H9 (cell line): Measurements from ENCODE around the gene LPCAT4. TPM values are rescaled to one million over a fixed set of nuclear protein-coding genes. Genes with fewer than 3 reads are reported as not detected.
"Not testable (repeated sequence)": the region's sequence is repeated elsewhere in the genome, so short reads cannot be mapped to it uniquely, and the experiment has no call there.

Source experiments
- DNase-seq: peaks from one replicate; pipeline ENCODE4 v3.0.0-alpha.2; 2017
- H2AFZ ChIP-seq: one replicate; pipeline ENCODE4 v1.6.1; 2013; ENCODE audit warnings: mild to moderate bottlenecking, low read length, control low read depth, moderate library complexity
- H2AK5ac ChIP-seq: 2 replicates; pipeline ENCODE4 v1.6.1; 2013; ENCODE audit warnings: low read length, control low read depth, mixed read lengths; ENCODE audit not compliant: insufficient read length
- H2BK120ac ChIP-seq: one replicate; pipeline ENCODE4 v1.6.1; 2013; ENCODE audit warnings: low read depth, mild to moderate bottlenecking, low read length, control low read depth, inconsistent platforms; ENCODE audit not compliant: poor library complexity, severe bottlenecking
- H2BK12ac ChIP-seq: 2 replicates; pipeline ENCODE4 v1.6.1; 2013; ENCODE audit warnings: low read length, control low read depth, mixed read lengths, low read depth; ENCODE audit not compliant: insufficient read length
- H2BK15ac ChIP-seq: 2 replicates; pipeline ENCODE4 v1.6.1; 2013; ENCODE audit warnings: low read depth, low read length, control low read depth
- H2BK20ac ChIP-seq: one replicate; pipeline ENCODE4 v1.6.1; 2013; ENCODE audit warnings: low read depth, mild to moderate bottlenecking, low read length, control low read depth, inconsistent platforms; ENCODE audit not compliant: poor library complexity, severe bottlenecking
- H2BK5ac ChIP-seq: 2 replicates; pipeline ENCODE4 v1.6.1; 2013; ENCODE audit warnings: low read length, control low read depth, mixed read lengths; ENCODE audit not compliant: insufficient read length
- H3K14ac ChIP-seq: 2 replicates; pipeline ENCODE4 v1.6.1; 2013; ENCODE audit warnings: low read length, control low read depth; ENCODE audit not compliant: insufficient read depth
- H3K18ac ChIP-seq: 2 replicates; pipeline ENCODE4 v1.6.1; 2013; ENCODE audit warnings: low read depth, mild to moderate bottlenecking, mixed read lengths, low read length, control low read depth; ENCODE audit not compliant: insufficient read length
- H3K23ac ChIP-seq: 2 replicates; pipeline ENCODE4 v1.6.1; 2013; ENCODE audit warnings: low read length, control low read depth, mixed read lengths, low read depth; ENCODE audit not compliant: insufficient read length
- H3K23me2 ChIP-seq: 2 replicates; pipeline ENCODE4 v1.6.1; 2013; ENCODE audit warnings: low read depth, mild to moderate bottlenecking, mixed read lengths, low read length, control low read depth; ENCODE audit not compliant: insufficient read length, poor library complexity, severe bottlenecking
- H3K27ac ChIP-seq: 2 replicates; pipeline ENCODE4 v1.5.1; 2013; ENCODE audit warnings: low read length, control low read depth, mixed read lengths, low read depth; ENCODE audit not compliant: insufficient read length
- H3K27me3 ChIP-seq: 2 replicates; pipeline ENCODE4 v1.6.1; 2013; ENCODE audit warnings: low read length, control low read depth, inconsistent platforms; ENCODE audit not compliant: insufficient read depth
- H3K4ac ChIP-seq: 2 replicates; pipeline ENCODE4 v1.6.1; 2013; ENCODE audit warnings: low read depth, mild to moderate bottlenecking, control low read depth, inconsistent platforms, low read length, moderate library complexity
- H3K4me1 ChIP-seq: 2 replicates; pipeline ENCODE4 v1.6.1; 2013; ENCODE audit warnings: low read length, control low read depth, inconsistent platforms; ENCODE audit not compliant: insufficient read depth
- H3K4me2 ChIP-seq: 2 replicates; pipeline ENCODE4 v1.6.1; 2013; ENCODE audit warnings: low read length, control low read depth, mixed read lengths; ENCODE audit not compliant: insufficient read length, insufficient read depth
- H3K56ac ChIP-seq: 2 replicates; pipeline ENCODE4 v1.6.1; 2013; ENCODE audit warnings: low read depth, mild to moderate bottlenecking, mixed read lengths, low read length, control low read depth; ENCODE audit not compliant: insufficient read length
- H3K79me1 ChIP-seq: 2 replicates; pipeline ENCODE4 v1.6.1; 2013; ENCODE audit warnings: low read depth, mild to moderate bottlenecking, moderate library complexity, low read length, control low read depth, inconsistent platforms; ENCODE audit not compliant: insufficient read depth, poor library complexity, severe bottlenecking
- H3K79me2 ChIP-seq: 2 replicates; pipeline ENCODE4 v1.6.1; 2013; ENCODE audit warnings: low read length, control low read depth, inconsistent platforms; ENCODE audit not compliant: insufficient read depth
- H3K9ac ChIP-seq: 2 replicates; pipeline ENCODE4 v1.6.1; 2013; ENCODE audit warnings: low read length, control low read depth, mixed read lengths; ENCODE audit not compliant: insufficient read length; ENCODE audit errors: extremely low read depth
- H3K9me3 ChIP-seq: one replicate; pipeline ENCODE4 v1.6.1; 2013; ENCODE audit warnings: low read depth, low read length, inconsistent platforms; ENCODE audit not compliant: control insufficient read depth
- H3T11ph ChIP-seq: one replicate; pipeline ENCODE4 v1.6.1; 2013; ENCODE audit warnings: mild to moderate bottlenecking, low read length, control low read depth, inconsistent platforms
- H4K20me1 ChIP-seq: one replicate; pipeline ENCODE4 v1.6.1; 2013; ENCODE audit not compliant: control insufficient read depth, insufficient read length, insufficient read depth
- H4K5ac ChIP-seq: 2 replicates; pipeline ENCODE4 v1.6.1; 2013; ENCODE audit warnings: low read depth, mild to moderate bottlenecking, mixed read lengths, low read length, control low read depth; ENCODE audit not compliant: insufficient read length
- H4K8ac ChIP-seq: replicated peaks from 2 replicates; pipeline ENCODE4 v1.6.1; 2013; ENCODE audit warnings: low read length, control low read depth, mixed read lengths, low read depth; ENCODE audit not compliant: insufficient read length
- H4K91ac ChIP-seq: 2 replicates; pipeline ENCODE4 v1.6.1; 2013; ENCODE audit warnings: low read depth, mild to moderate bottlenecking, moderate library complexity, mixed read lengths, low read length, control low read depth; ENCODE audit not compliant: insufficient read length
- H3K27ac Mint-ChIP-seq, 3 experiments: 2 replicates in 2 of 3; 3 replicates in 1 of 3; pipeline ENCODE4 v1.8.0; 2020 to 2021; ENCODE audit warnings: mixed read lengths in 3 of 3, mild to moderate bottlenecking in 1 of 3, moderate library complexity in 1 of 3
- H3K27me3 Mint-ChIP-seq: 2 replicates; pipeline ENCODE4 v1.8.0; 2021; ENCODE audit warnings: low read depth, mild to moderate bottlenecking, moderate library complexity, mixed read lengths
- H3K36me3 Mint-ChIP-seq, 3 experiments: 2 replicates in 2 of 3; 3 replicates in 1 of 3; pipeline ENCODE4 v1.8.0; 2020 to 2021; ENCODE audit warnings: low read depth in 3 of 3, mixed read lengths in 3 of 3; ENCODE audit not compliant: insufficient read depth in 1 of 3
- H3K4me1 Mint-ChIP-seq, 2 experiments: 2 replicates each; pipeline ENCODE4 v1.8.0; 2020; ENCODE audit warnings: mixed read lengths in 2 of 2
- H3K4me3 Mint-ChIP-seq, 2 experiments: 2 replicates in 1 of 2; 3 replicates in 1 of 2; pipeline ENCODE4 v1.8.0; 2020 to 2021; ENCODE audit warnings: mild to moderate bottlenecking in 2 of 2, mixed read lengths in 2 of 2, moderate library complexity in 1 of 2
- H3K9me3 Mint-ChIP-seq, 2 experiments: 2 replicates in 1 of 2; 3 replicates in 1 of 2; pipeline ENCODE4 v1.8.0; 2020; ENCODE audit warnings: mild to moderate bottlenecking in 2 of 2, mixed read lengths in 2 of 2, moderate library complexity in 1 of 2
- WGBS: extraction: QIAGEN DNeasy Blood & Tissue Kit; methylation state at CpG from one replicate; pipeline ENCODE4 v1.1.7; 2013; ENCODE audit warnings: missing lambda C conversion rate, low lambda C conversion rate, mixed read lengths; ENCODE audit not compliant: insufficient read length; ENCODE audit errors: extremely low coverage; 5-methylcytosine and 5-hydroxymethylcytosine counted together
- total RNA-seq: library from RNA; stranded (reverse); gene quantifications from 2 replicates; pipeline ENCODE4 v1.2.1, GENCODE V29; 2021
- TF ChIP-seq, protein P1 (sequence below): fragments of 200-600 bp; sonication (generic); conservative IDR thresholded peaks from 3 replicates; pipeline ENCODE4 v1.8.0; 2021; ENCODE audit warnings: antibody characterized with exemption, mild to moderate bottlenecking

The LPCAT4 gene
- total RNA-seq, 1 experiment from 2014 or later, result 71.1 TPM

DNA sequence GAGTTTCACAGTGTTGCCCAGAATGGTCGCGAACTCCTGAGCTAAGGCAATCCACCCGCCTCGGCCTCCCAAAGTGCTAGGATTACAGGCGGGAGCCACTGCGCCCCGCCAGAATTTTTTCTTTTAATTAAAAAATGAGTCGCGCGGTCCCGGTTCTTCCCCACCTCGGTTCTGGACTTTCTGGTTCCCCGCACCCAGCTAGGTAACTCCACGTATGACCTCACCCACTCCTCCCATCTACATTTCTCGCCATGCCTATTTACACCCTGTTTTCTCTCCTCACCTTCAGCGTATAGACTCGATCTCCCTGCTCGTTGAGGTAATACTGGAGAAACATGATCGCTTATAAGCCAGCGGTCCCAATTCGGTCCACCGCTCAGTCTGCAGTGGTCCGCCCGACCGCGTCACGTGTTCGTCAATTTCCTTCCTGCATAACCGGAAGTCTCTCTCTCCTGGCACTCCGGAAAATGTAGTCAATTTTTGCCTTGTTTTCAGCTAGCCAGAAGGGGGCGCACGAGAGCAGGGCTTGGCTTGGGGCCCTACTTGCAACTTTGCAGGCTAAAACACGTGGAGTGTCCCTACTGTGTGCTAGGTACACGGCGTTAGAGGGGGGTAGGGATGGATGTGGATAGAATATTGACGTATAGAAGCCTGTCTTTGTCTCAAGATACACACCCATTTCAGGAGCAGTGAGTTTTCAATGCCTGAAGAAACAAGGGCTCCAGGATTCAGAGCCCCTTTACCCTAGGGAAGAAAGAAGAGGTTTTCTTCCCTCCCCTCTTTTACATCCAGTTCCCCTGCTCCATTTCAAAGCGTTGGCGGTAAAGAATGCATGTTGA lies 24.0 kb downstream of the LPCAT4 start, which contains the start of the genes NOP10 and NUTM1:
TSS of gene NOP10 (minus strand) at position 400 of the 839 bp plus-strand sequence. CDS start at position 337, 63 bp downstream.
TSS of gene NUTM1 (plus strand) at position 579 of the 839 bp plus-strand sequence. CDS start 382 bp downstream, outside the sequence.
- H2BK5ac ChIP-seq, result peak within 1 kb of the TSS; percentile 25
- H2BK15ac ChIP-seq, result no peak within 1 kb of the TSS
- H4K91ac ChIP-seq, result no peak within 1 kb of the TSS
- H4K8ac ChIP-seq, result no peak within 1 kb of the TSS
- H3K9me3 ChIP-seq, result no peaks in the 10 kb centered on the region
- H3K56ac ChIP-seq, result no peak within 1 kb of the TSS
- H3K23ac ChIP-seq, result no peak within 1 kb of the TSS
- H3K4me2 ChIP-seq, result peak within 1 kb of the TSS; percentile 61
- no peak within 1 kb of the TSS for H2BK12ac ChIP-seq
- Mint-ChIP-seq H3K27me3 (peaks cover 2% of the 10 kb centered on the region; the same call in 1 of the 2 replicates), H3K27ac (peak within 1 kb of the TSS; percentile 40 to 98 (median 54); a peak in 4 of 7 replicates), H3K4me3 (no peak within 1 kb of the TSS), H3K36me3 (peaks cover 22 to 25% (median 25%) of the 10 kb centered on the region in 3 experiments), H3K9me3 (no peaks in the 10 kb centered on the region), H3K4me1 (peaks cover 10 to 15% of the 10 kb centered on the region in 2 experiments)
- H2AFZ ChIP-seq, result peak within 1 kb of the TSS; percentile 90
- peak within 1 kb of the TSS; percentile 57 for H4K5ac ChIP-seq
- no peak within 1 kb of the TSS; the same call in 1 of the 2 replicates for H3K4ac ChIP-seq
- TF ChIP-seq, protein P1, sequence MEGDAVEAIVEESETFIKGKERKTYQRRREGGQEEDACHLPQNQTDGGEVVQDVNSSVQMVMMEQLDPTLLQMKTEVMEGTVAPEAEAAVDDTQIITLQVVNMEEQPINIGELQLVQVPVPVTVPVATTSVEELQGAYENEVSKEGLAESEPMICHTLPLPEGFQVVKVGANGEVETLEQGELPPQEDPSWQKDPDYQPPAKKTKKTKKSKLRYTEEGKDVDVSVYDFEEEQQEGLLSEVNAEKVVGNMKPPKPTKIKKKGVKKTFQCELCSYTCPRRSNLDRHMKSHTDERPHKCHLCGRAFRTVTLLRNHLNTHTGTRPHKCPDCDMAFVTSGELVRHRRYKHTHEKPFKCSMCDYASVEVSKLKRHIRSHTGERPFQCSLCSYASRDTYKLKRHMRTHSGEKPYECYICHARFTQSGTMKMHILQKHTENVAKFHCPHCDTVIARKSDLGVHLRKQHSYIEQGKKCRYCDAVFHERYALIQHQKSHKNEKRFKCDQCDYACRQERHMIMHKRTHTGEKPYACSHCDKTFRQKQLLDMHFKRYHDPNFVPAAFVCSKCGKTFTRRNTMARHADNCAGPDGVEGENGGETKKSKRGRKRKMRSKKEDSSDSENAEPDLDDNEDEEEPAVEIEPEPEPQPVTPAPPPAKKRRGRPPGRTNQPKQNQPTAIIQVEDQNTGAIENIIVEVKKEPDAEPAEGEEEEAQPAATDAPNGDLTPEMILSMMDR, result peak; percentile 97
- H2AK5ac ChIP-seq, result no peak within 1 kb of the TSS
- no peak within 1 kb of the TSS for H2BK120ac ChIP-seq
- peak; percentile 97 for DNase-seq
- H3K18ac ChIP-seq, result peak within 1 kb of the TSS; percentile 97
- H3K27ac ChIP-seq, result peak within 1 kb of the TSS; percentile 76
- H3K27me3 ChIP-seq, result no peaks in the 10 kb centered on the region
- H3K4me1 ChIP-seq, result peaks cover 2% of the 10 kb centered on the region; the same call in 1 of the 2 replicates
- H3K23me2 ChIP-seq, result peaks cover 2% of the 10 kb centered on the region
- H3K14ac ChIP-seq, result peak within 1 kb of the TSS; percentile 91; the same call in 1 of the 2 replicates
- no peaks in the 10 kb centered on the region for H4K20me1 ChIP-seq
- no peak within 1 kb of the TSS for H2BK20ac ChIP-seq
- peak within 1 kb of the TSS; percentile 95 for H3T11ph ChIP-seq
- no CpG with 5 or more reads among the region's 38 CpGs for WGBS
- peaks cover 3% of the 10 kb centered on the region for H3K79me1 ChIP-seq
- H3K9ac ChIP-seq, result peak within 1 kb of the TSS; percentile 93
- peaks cover 7% of the 10 kb centered on the region; the same call in 1 of the 2 replicates for H3K79me2 ChIP-seq

DNA sequence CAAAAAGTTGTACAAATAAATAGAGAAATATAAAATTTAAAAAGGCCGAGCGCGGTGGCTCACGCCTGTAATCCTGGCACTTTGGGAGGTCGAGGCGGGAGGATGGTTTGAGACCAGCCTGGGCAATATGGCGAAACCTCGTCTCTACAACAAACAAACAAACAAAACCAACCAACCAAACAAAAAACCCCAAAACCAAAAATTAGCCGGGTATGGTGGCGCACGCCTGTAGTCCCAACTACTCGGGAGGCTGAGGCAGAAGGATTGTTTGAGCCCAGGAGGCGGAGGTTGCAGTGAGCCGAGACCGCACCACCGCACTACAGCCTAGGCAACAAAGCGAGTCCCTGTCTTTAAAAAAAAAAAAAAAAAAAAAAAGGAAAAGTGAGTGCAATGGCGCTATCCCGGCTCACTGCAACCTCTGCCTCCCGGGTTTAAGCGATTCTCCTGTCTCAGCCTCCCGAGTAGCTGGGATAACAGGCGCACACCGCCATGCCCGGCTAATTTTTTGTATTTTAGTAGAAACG lies 24.7 kb downstream of the LPCAT4 start:
- H3K27me3 Mint-ChIP-seq, H3K27ac ChIP-seq, H4K8ac ChIP-seq, H2AK5ac ChIP-seq, H4K91ac ChIP-seq, H3K9me3 ChIP-seq, H3K23me2 ChIP-seq, H3K79me2 ChIP-seq, H3K4me1 ChIP-seq, H2BK5ac ChIP-seq, H3K79me1 ChIP-seq, H2BK120ac ChIP-seq, H3K23ac ChIP-seq, H3K27me3 ChIP-seq, H3T11ph ChIP-seq, H2BK15ac ChIP-seq, DNase-seq, H3K9me3 Mint-ChIP-seq, H2BK12ac ChIP-seq, H2BK20ac ChIP-seq, H4K20me1 ChIP-seq, H3K4me3 Mint-ChIP-seq, H2AFZ ChIP-seq, H3K56ac ChIP-seq, H3K18ac ChIP-seq, H3K4ac ChIP-seq, H4K5ac ChIP-seq: not testable (repeated sequence)
- peak overlapping the region; percentile 61 for H3K4me2 ChIP-seq
- H3K9ac ChIP-seq, result peak overlapping the region; percentile 93
- Mint-ChIP-seq H3K27ac (peak overlapping the region; percentile 40 to 98 (median 54); a peak in 3 of 7 replicates), H3K36me3 (peaks cover 22 to 25% (median 25%) of the 10 kb centered on the region in 3 experiments), H3K4me1 (peaks cover 10 to 15% of the 10 kb centered on the region in 2 experiments)
- 0 out of 2 replicates have a peak overlapping the region, but pooled peaks have one; percentile 43 for H3K14ac ChIP-seq
- no CpG with 5 or more reads among the region's 26 CpGs for WGBS
